Stimulated activated naive CD4-positive, alpha-beta T cell (primary cell): ENCODE data around the gene IL15.
"Not testable (repeated sequence)": the region's sequence is repeated elsewhere in the genome, so short reads cannot be mapped to it uniquely, and the experiment has no call there.

Experiments used
- DNase-seq, 6 experiments: peaks; one replicate each; lab custom pipeline; 2025; lab: John Stamatoyannopoulos, UW

The IL15 gene

DNA sequence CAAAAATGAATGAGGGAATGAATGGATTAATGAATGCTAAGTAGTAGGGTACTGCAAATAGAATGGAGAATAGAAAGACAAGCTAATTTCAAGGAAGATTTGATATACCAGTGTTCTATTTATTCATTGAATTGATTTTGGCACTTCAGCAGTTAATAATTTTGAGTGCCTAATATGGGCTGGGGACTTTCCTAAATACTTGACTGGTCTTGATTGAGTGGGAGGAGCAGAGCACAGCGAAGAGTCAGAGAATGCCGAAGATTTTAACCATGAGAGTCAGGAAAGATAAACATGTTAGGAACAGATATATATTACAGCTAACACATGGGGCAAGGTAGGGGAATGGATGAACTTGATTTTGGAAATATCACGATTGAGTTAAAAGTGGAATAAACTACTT is 10.6 kb downstream of the IL15 start:
- DNase-seq: no peak

- DNase-seq: no peak
Observed at GRCh38 chr4:141647966-141648365, 11.6 kb downstream of the IL15 start.

DNA sequence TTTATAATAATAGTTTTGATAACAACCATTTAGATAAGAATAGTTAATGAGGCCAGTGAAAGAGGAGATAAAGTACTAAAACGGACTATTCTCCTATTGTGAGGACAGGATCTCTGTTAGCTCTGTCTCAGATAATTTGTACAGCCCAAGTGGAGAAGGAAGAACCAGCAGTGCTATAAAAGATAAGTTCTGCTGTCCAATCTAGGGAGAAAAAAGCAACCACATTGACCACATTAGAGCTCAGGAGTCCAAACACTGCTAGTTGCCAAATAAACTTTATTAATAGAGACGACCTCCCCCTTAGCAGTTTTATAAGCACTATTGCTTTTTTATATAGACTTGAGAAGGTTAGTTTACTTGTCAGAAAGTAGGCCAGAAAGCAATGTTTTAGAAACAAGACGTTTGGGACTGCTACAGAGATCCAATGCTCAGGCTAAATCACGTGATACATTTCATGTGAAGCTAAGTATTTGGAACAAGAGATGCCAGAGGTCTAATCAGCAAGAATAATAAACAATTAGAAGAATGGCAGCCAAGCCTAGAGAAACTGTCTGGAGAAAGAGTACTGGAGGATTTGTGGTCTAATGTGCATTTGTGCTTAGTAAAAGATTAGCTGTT is 15.9 kb downstream of the IL15 start:
- DNase-seq: no peak

DNA sequence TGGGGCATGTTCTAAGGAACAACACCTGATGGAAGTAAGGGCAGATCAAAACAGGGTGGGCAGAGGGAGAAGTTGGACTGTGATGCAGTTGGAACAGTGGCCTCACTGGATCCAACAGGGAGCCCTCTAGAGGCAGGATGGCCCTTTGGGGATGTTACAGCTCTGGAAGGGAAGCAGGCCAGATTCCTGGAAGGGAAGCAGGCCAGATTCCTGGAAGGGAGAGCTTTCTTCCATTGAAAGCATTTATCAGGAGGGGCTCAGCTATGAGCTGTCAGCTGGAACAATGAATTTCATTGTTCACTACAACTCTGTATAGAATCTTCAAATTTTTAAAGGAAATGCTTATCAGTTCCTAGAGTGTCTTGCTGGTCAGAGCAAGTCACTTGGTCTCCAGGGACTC is 17.7 kb downstream of the IL15 start:
- DNase-seq: no peak

DNA sequence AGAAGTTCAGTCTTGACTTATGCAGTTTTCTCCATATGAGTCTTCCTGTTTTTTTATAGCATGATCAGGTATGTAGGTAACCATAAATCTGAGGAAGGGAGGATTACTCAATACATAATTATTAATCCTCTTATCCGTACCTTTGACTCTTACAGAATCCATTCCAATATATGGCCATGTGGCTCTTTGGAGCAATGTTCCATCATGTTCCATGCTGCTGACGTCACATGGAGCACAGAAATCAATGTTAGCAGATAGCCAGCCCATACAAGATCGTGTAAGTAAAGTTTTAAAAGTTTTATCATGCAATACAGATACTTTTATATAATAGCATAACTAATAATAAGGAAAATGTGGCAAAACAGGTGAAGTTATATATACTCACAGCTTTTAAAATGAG is 19.6 kb downstream of the IL15 start:
- DNase-seq: no peak

DNA sequence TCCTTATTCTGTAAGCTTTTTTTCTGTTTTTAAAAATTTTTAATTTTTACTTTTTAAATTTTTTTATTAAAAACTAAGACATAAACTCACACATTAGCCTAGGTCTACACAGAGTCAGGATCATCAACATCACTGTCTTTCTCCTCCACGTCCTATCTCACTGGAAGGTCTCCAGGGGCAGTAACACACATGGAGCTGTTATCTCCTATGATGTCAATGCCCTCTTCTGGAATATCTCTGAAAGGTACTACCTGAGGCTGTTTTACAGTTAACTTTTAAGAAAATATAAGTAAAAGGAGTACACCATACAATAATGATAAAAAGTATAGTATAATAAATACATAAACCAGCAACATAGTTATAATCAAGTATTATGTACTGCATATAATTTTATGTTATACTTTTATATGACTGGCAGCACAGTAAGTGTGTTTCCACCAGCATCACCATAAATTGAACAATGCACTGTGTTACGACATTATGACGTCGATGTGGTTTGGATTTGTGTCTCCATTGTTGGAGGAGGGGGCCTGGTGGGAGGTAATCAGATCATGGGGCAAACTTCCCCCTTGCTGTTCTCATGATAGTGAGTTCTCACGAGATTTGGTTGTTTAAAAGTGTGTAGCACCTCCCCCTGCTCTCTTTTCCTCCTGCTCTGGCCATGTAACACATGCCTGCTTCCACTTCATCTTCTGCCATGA is 21.3 kb downstream of the IL15 start:
- no peak for DNase-seq

GRCh38 chr4:141658309-141658708 is 21.9 kb downstream of the IL15 start:
- DNase-seq: no peak

- DNase-seq: no peak
Observed at GRCh38 chr4:141659539-141659938, 23.2 kb downstream of the IL15 start.

GRCh38 chr4:141660880-141661279 is 24.5 kb downstream of the IL15 start:
- DNase-seq: no peak

- DNase-seq: no peak
Observed at GRCh38 chr4:141668200-141668910, 32.0 kb downstream of the IL15 start.

DNA sequence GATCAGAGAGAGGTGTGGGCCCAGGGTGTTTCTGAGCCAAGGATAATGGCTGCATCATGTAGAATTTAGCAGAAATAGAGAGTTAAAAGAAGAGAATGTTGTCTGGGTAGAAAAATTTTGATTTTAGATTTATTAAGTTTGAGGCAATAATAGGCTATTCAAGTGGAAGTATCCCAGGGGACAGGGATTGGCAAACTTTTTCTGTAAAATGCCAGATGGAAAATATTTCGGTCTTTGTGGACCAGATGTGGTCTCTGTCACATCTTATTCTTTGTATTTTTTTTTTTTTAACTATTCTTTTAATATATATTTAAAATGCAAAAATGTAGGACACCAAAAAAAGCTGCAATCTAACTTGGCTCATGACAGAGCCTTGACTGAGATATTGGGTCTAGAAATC is 33.1 kb downstream of the IL15 start:
- no peak for DNase-seq

DNA sequence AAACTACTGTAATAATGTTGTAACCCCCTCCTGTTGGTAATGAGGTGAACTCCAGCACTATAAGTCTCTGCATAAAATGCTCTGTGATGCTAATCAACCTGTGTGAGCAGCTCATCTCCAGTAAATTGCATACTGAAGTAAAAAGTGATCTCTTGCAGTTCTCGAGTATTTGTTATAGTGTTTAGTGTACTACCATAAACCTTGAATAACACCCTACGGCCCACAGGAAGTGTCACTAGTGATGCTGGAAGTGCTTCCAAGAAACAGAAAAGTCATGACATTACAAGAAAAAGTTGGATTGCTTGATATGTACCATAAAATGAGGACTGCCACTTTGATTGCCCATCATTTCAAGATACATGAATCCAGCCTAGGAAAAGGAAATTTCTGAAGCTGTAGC is 39.0 kb downstream of the IL15 start:
- no peak for DNase-seq

DNA sequence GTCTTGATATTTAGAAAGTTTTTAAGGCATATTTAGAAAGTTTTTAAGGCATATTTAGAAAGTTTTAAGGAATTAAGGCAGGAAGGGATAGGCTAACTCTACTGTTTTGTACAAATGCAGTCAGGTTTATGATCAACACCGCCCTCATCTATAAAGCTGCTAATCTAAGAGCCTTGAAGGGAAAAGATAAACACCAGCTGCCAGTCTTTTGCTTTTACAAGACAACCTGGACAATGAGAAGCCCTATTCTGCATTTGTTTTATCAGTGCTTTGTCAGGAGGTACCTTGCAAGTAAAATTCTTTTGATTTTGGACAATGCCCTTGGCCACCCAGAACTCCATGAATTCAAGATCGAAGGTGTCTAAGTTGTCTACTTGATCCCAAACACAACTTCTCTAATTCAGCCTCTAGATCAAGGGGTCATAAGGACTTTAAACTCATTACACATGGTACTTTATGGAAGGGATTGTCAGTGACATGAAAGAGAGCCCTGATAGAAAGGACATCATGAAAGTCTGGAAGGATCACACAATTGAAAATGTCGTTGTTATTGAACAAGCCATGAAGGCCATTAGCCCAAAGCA is 39.8 kb downstream of the IL15 start:
- DNase-seq: no peak

DNA sequence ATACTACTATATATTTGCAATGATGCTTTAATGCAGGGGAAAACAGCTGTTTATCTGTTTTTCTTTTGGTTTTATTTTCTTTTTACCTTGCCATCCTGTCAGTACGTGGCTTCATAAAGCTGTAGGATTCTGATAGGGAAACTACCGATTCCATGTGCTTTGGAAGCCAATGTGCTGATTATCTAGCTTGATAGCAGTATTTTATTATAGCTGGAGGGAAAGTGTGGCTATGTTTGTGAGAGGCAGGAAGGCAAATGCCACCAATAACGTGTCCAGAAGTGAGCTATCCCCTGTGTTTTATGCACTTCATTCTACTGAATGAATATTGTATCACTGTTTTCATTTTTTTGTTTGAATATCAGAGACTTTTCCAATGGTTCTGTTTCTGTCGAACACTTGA is 43.7 kb downstream of the IL15 start:
- no peak for DNase-seq

GRCh38 chr4:141684785-141685184 is 48.4 kb downstream of the IL15 start:
- no peak for DNase-seq

DNA sequence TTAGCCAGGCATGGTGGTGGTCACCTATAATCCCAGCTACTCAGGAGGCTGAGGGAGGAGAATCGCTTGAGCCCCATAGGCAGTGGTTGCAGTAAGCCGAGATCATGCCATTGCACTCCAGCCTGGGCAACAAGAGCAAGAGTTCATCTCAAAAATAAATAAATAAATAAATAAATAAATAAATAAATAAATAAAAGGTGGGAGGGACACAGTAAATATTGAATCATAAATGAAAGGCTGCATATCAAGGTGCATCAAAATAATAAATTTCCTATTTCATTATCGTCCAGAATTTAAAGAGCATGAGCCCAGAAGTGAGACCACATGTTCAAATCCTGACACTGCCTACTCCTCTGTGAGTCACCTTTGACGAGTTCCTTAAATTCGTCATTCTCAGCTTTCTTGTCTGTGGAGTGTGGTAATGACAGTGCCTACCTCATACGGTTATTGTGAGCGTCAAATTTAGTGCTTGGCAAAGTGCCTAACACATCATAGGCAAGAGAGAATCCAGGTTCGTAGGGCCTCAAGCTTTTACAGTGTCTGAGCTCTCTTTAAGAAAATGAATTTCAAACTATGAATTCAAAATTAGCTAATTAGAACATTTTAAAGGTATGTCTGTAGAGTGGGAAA is 49.9 kb downstream of the IL15 start:
- DNase-seq: no peak

DNA sequence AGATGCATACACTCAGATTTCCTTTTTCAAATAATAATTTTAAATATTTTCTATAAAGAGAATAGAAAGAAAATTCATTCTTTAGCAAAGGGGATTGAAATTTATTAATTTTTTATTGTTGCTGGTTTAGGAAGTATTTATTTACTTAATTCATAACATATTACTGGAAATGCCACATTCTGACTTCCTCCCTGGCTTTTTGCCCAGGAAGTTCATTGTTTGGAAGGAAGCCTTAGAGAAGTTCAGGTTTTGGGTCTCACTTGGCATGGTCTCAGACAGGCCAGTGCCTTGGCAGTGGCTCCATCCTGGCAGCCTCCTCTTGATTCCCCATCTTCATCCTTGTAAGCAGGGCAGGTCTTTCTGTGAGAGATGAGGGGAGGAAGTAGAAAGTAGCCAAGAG is 50.5 kb downstream of the IL15 start:
- DNase-seq: no peak

- not testable (repeated sequence) for DNase-seq
Observed at GRCh38 chr4:141689726-141690296, 53.4 kb downstream of the IL15 start.

DNA sequence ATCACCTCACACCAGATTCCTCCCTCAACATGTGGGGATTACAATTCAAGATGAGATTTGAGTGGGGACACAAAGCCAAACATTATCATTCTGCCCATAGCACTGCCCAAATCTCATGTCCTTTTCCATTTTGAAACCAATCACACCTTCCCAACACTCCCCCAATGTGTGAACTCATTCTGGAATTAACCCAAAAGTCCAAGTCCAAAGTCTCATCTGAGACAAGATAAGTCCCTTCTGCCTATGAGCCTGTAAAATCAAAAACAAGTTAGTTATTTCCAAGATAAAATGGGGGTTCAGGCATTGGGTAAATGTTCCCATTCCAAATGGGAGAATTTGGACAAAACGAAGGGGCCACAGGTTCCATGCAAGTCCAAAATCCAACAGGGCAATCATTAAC is 54.9 kb downstream of the IL15 start:
- DNase-seq: not testable (repeated sequence)

DNA sequence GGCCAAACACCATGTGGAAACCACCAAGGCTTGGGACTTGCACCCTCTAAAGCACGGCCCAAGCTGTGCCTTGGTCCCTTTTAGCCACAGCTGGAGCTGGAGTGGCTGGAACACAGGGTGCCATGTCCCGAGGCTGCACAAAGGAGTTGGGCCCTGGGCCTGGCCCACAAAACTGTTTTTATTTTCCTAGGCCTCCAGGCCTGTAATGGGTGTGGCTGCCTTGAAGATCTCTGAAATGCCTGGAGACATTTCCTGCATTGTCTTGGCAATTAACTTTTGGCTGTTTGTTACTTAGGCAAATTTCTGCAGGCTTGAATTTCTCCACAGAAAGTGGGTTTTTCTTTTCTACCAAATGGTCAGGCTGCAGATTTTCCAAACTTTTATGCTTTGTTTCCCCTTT is 55.7 kb downstream of the IL15 start:
- no peak for DNase-seq

- no peak for DNase-seq
Observed at GRCh38 chr4:141697116-141697515, 60.7 kb downstream of the IL15 start.

GRCh38 chr4:141702472-141703182 is 66.2 kb downstream of the IL15 start:
- no peak for DNase-seq
